ENCODE results near the gene CCDC73.

The CCDC73 gene

DNA sequence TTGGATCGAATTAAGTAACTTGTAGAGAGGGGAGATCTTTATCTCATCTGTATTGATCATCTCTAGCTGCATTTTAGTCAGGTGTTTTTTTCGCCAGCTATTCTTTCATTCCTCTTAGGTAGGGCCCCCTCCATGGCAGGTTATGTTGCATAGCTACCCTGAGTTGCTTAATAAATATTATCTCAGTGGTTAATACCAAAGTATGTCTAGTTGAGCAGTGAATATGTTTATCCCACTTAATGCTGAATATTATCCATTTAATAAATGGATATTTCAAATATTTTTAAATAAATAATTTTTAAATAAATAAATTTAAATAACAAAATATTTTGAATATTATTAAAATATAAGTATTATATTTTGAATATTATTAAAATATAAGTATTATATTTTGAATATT, 44.8 kb upstream of the CCDC73 start:
- Histone ChIP-seq H3K27me3 (ENCODE audit: insufficient read depth, poor library complexity, severe bottlenecking) (no peaks in the 10 kb centered on the region), H3K4me3 (replicated peaks; ENCODE audit: insufficient read depth, low read length) (no peak overlapping the region), H3K27ac (replicated peaks) (no peak overlapping the region)
- TF ChIP-seq, protein P1, sequence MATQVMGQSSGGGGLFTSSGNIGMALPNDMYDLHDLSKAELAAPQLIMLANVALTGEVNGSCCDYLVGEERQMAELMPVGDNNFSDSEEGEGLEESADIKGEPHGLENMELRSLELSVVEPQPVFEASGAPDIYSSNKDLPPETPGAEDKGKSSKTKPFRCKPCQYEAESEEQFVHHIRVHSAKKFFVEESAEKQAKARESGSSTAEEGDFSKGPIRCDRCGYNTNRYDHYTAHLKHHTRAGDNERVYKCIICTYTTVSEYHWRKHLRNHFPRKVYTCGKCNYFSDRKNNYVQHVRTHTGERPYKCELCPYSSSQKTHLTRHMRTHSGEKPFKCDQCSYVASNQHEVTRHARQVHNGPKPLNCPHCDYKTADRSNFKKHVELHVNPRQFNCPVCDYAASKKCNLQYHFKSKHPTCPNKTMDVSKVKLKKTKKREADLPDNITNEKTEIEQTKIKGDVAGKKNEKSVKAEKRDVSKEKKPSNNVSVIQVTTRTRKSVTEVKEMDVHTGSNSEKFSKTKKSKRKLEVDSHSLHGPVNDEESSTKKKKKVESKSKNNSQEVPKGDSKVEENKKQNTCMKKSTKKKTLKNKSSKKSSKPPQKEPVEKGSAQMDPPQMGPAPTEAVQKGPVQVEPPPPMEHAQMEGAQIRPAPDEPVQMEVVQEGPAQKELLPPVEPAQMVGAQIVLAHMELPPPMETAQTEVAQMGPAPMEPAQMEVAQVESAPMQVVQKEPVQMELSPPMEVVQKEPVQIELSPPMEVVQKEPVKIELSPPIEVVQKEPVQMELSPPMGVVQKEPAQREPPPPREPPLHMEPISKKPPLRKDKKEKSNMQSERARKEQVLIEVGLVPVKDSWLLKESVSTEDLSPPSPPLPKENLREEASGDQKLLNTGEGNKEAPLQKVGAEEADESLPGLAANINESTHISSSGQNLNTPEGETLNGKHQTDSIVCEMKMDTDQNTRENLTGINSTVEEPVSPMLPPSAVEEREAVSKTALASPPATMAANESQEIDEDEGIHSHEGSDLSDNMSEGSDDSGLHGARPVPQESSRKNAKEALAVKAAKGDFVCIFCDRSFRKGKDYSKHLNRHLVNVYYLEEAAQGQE (IDR thresholded peaks at IDR 0.05; ENCODE audit: insufficient replicate concordance, low read depth): no peak
- TF ChIP-seq, protein P2, sequence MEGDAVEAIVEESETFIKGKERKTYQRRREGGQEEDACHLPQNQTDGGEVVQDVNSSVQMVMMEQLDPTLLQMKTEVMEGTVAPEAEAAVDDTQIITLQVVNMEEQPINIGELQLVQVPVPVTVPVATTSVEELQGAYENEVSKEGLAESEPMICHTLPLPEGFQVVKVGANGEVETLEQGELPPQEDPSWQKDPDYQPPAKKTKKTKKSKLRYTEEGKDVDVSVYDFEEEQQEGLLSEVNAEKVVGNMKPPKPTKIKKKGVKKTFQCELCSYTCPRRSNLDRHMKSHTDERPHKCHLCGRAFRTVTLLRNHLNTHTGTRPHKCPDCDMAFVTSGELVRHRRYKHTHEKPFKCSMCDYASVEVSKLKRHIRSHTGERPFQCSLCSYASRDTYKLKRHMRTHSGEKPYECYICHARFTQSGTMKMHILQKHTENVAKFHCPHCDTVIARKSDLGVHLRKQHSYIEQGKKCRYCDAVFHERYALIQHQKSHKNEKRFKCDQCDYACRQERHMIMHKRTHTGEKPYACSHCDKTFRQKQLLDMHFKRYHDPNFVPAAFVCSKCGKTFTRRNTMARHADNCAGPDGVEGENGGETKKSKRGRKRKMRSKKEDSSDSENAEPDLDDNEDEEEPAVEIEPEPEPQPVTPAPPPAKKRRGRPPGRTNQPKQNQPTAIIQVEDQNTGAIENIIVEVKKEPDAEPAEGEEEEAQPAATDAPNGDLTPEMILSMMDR (IDR thresholded peaks at IDR 0.05; ENCODE audit: insufficient read depth, low read length): no peak
- TF ChIP-seq GABPA (IDR thresholded peaks at IDR 0.05; ENCODE audit: low read depth): no peak
- TF ChIP-seq SPI1 (IDR thresholded peaks at IDR 0.05; ENCODE audit: borderline replicate concordance, low read depth): no peak
- DNase-seq (ENCODE audit: low read depth in 1 of 2, low spot score in 1 of 2): no peak

DNA sequence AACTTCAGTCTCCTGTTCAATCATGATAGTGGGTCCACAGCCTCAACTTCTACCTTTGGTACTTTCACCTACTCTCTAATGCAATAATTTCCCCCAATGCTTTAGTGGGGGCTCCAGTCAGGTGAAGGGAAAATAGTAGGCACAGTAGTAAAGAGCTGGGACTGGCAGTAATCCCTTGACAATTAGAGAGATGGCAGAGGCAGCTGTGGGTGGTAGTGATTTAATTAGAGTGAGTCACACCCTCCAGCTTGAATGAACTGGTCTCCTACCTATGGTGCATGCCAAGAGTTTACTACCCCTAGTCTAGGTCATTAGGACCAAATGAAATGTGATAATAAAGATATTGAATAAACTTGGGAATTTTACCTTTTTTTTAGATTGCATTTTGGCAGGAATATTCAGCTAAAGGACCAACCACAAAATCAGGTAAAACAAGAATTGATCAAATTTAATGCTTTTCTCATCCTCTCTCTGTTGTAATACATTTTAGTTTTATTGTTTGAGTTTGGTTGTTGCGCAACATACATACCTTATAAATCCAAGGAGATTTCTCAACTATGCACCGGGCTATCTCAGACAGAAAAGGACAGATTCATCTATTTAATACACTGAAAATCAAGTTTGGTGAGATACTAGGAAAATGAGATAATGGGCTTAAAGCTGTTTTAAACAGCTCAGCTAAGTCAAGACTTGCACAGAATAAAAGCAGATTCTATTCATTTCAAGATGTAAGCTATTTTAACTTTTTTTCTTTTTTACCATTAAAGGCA, 44.2 kb upstream of the CCDC73 start:
- no peak for TF ChIP-seq GABPA (IDR thresholded peaks at IDR 0.05; ENCODE audit: low read depth)
- TF ChIP-seq, protein P1 (IDR thresholded peaks at IDR 0.05; ENCODE audit: insufficient replicate concordance, low read depth): no peak
- TF ChIP-seq POLR2AphosphoS5 (IDR thresholded peaks at IDR 0.05; ENCODE audit: low read depth): no peak
- no peak for DNase-seq (ENCODE audit: low read depth in 1 of 2, low spot score in 1 of 2)
- H3K27me3 ChIP-seq (ENCODE audit: insufficient read depth, poor library complexity, severe bottlenecking): no peaks in the 10 kb centered on the region
- no peak overlapping the region for H3K4me3 ChIP-seq (replicated peaks; ENCODE audit: insufficient read depth, low read length)
- H3K27ac ChIP-seq (replicated peaks): no peak overlapping the region

DNA sequence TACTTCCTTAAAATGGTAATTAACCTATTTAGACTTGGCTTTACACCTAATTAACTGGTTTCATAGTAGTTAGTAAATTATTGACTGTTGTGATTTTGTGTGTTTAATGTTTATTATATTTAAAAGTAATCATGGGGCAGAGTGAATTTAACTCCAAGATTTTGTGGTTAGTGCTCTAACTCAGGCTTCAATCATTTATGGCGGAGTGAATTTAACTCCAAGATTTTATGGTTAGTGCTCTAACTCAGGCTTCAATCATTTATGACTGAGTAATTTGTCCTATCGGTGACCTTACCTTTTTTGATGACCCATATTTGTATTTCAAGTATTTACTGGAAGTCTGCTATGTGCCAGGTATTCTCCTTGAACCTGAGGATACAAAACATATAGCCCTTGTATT, 42.5 kb upstream of the CCDC73 start:
- TF ChIP-seq, protein P1 (IDR thresholded peaks at IDR 0.05; ENCODE audit: insufficient replicate concordance, low read depth): no peak
- TF ChIP-seq SPI1 (IDR thresholded peaks at IDR 0.05; ENCODE audit: borderline replicate concordance, low read depth) (no peak), POLR2AphosphoS5 (IDR thresholded peaks at IDR 0.05; ENCODE audit: low read depth) (no peak), GABPA (IDR thresholded peaks at IDR 0.05; ENCODE audit: low read depth) (no peak)
- TF ChIP-seq, protein P2 (IDR thresholded peaks at IDR 0.05; ENCODE audit: insufficient read depth, low read length): no peak
- H3K27ac ChIP-seq (replicated peaks): no peak overlapping the region
- no peak for DNase-seq (ENCODE audit: low read depth in 1 of 2, low spot score in 1 of 2)

More for the DNA sequence above, 42.5 kb upstream of the CCDC73 start:
- Histone ChIP-seq H3K27me3 (ENCODE audit: insufficient read depth, poor library complexity, severe bottlenecking) (no peaks in the 10 kb centered on the region), H3K4me3 (replicated peaks; ENCODE audit: insufficient read depth, low read length) (no peak overlapping the region)
